CD14-positive monocyte (primary cell): ENCODE measurements around the gene NDUFAF4. TPM values are rescaled to one million over a fixed set of nuclear protein-coding genes. Genes with fewer than 3 reads are reported as not detected.
A peak's percentile ranks its signal among the peaks of the same experiment; 100 is the strongest.

Experiments used
- DNase-seq, 3 donors: peaks; one replicate each; pipeline ENCODE4 v3.0.0-alpha.2; 2011 to 2022
- H2AFZ ChIP-seq: 2 replicates; pipeline ENCODE4 v1.6.0; 2012; ENCODE audit warnings: mild to moderate bottlenecking, low read depth, low read length, inconsistent platforms; ENCODE audit not compliant: insufficient read depth, poor library complexity, severe bottlenecking
- H3K27ac ChIP-seq, 2 donors: 1 replicate in 1 of 2; 2 replicates in 1 of 2; pipeline ENCODE4 v1.5.1; 2012 to 2013; ENCODE audit warnings: low read length in 2 of 2, control low read depth in 1 of 2, inconsistent platforms in 1 of 2, low read depth in 1 of 2, mild to moderate bottlenecking in 1 of 2
- H3K27me3 ChIP-seq, 2 donors: one replicate each; pipeline versions ENCODE4 v1.6.0 to v1.6.1; 2011 to 2013; ENCODE audit warnings: low read length in 2 of 2; ENCODE audit not compliant: control insufficient read depth in 2 of 2, insufficient read depth in 2 of 2
- H3K36me3 ChIP-seq, 2 donors: replicated peaks in 1 of 2; 1 replicate in 1 of 2; 2 replicates in 1 of 2; pipeline versions ENCODE4 v1.5.1 to v1.6.1; 2012 to 2013; ENCODE audit warnings: low read length in 2 of 2, control low read depth in 1 of 2, inconsistent platforms in 1 of 2, mild to moderate bottlenecking in 1 of 2; ENCODE audit not compliant: insufficient read depth in 2 of 2, control insufficient read depth in 1 of 2
- H3K4me1 ChIP-seq, 2 donors: 1 replicate in 1 of 2; 2 replicates in 1 of 2; pipeline versions ENCODE4 v1.5.1 to v1.6.1; 2012 to 2013; ENCODE audit warnings: low read length in 2 of 2, control low read depth in 1 of 2, inconsistent platforms in 1 of 2, mild to moderate bottlenecking in 1 of 2, moderate library complexity in 1 of 2; ENCODE audit not compliant: insufficient read depth in 2 of 2, control insufficient read depth in 1 of 2
- H3K4me2 ChIP-seq: replicated peaks from 2 replicates; pipeline ENCODE3; 2012; ENCODE audit warnings: low read length, moderate library complexity, mild to moderate bottlenecking; ENCODE audit not compliant: poor library complexity, severe bottlenecking; ENCODE audit errors: extremely low read depth
- H3K4me3 ChIP-seq, 3 experiments: fragments of 200-600 bp in 1 of 3; sonication (generic) in 1 of 3; replicated peaks in 1 of 3; 1 replicate in 2 of 3; 2 replicates in 1 of 3; pipeline ENCODE4 v1.5.1; 2011 to 2013; ENCODE audit warnings: low read length in 3 of 3, mild to moderate bottlenecking in 3 of 3, control low read depth in 2 of 3, low read depth in 2 of 3, inconsistent platforms in 1 of 3, moderate library complexity in 1 of 3
- H3K79me2 ChIP-seq: 2 replicates; pipeline ENCODE4 v1.6.0; 2012; ENCODE audit warnings: mild to moderate bottlenecking, control low read depth, inconsistent platforms, low read length, moderate library complexity; ENCODE audit not compliant: insufficient read depth
- H3K9ac ChIP-seq: 2 replicates; pipeline ENCODE4 v1.6.0; 2017; ENCODE audit warnings: low read length, mild to moderate bottlenecking; ENCODE audit not compliant: insufficient read depth, poor library complexity, severe bottlenecking
- H3K9me3 ChIP-seq, 2 donors: replicated peaks in 1 of 2; 1 replicate in 1 of 2; 2 replicates in 1 of 2; pipeline versions ENCODE4 v1.5.1 to v1.6.1; 2012 to 2013; ENCODE audit warnings: low read length in 2 of 2, control low read depth in 1 of 2; ENCODE audit not compliant: control insufficient read depth in 1 of 2, insufficient read depth in 1 of 2
- H4K20me1 ChIP-seq: 2 replicates; pipeline ENCODE4 v1.6.0; 2012; ENCODE audit warnings: mild to moderate bottlenecking, low read length, control low read depth, moderate library complexity; ENCODE audit not compliant: insufficient read depth
- H3K27ac Mint-ChIP-seq, 7 donors: one replicate each; pipeline ENCODE4 v1.8.0; 2020; ENCODE audit warnings: mild to moderate bottlenecking in 7 of 7, mixed read lengths in 7 of 7, moderate library complexity in 6 of 7, inconsistent platforms in 2 of 7
- H3K27me3 Mint-ChIP-seq, 3 donors: one replicate each; pipeline ENCODE4 v1.8.0; 2021 to 2022; ENCODE audit warnings: low read depth in 3 of 3, mild to moderate bottlenecking in 3 of 3, mixed read lengths in 3 of 3, moderate library complexity in 3 of 3, inconsistent platforms in 1 of 3
- H3K36me3 Mint-ChIP-seq, 2 donors: one replicate each; pipeline ENCODE4 v1.8.0; 2020; ENCODE audit warnings: mixed read lengths in 2 of 2, inconsistent platforms in 1 of 2, mild to moderate bottlenecking in 1 of 2
- H3K4me1 Mint-ChIP-seq: one replicate; pipeline ENCODE4 v1.8.0; 2020; ENCODE audit warnings: mild to moderate bottlenecking, mixed read lengths
- H3K4me3 Mint-ChIP-seq, 2 donors: one replicate each; pipeline ENCODE4 v1.8.0; 2020; ENCODE audit warnings: mild to moderate bottlenecking in 2 of 2, mixed read lengths in 2 of 2, moderate library complexity in 1 of 2
- H3K9me3 Mint-ChIP-seq, 7 donors: one replicate each; pipeline ENCODE4 v1.8.0; 2020 to 2022; ENCODE audit warnings: mixed read lengths in 7 of 7, mild to moderate bottlenecking in 6 of 7, moderate library complexity in 6 of 7, inconsistent platforms in 2 of 7
- WGBS: methylation state at CpG from one replicate; pipeline ENCODE4 v1.1.5; 2013; ENCODE audit warnings: missing lambda C conversion rate; ENCODE audit not compliant: insufficient coverage; 5-methylcytosine and 5-hydroxymethylcytosine counted together
- intact Hi-C, 2 donors: fragments of 100-400 bp; cut with micrococcal nuclease; formaldehyde crosslinking; loops; one replicate each; pipeline versions ENCODE4 v1.15.0 to v1.15.1; 2023
- polyA plus RNA-seq, 3 donors: library from polyadenylated mRNA; depleted of rRNA in 1 of 3; unstranded in 2 of 3; stranded (reverse) in 1 of 3; fragments of 300-500 nt in 2 of 3; fragments of >200 nt in 1 of 3; fragmentation: Illumina TruSeq in 2 of 3; gene quantifications; 1 replicate in 2 of 3; 2 replicates in 1 of 3; pipeline ENCODE4 v1.2.3, GENCODE V29; 2012 to 2021
- TF ChIP-seq, protein P1 (sequence below): fragments of 200-600 bp; IDR thresholded peaks from one replicate; pipeline ENCODE4 v1.8.0; 2022; ENCODE audit warnings: antibody characterized with exemption, mild to moderate bottlenecking

NDUFAF4 gene
- polyA plus RNA-seq, 3 donors = 7.6 to 17.5 (median 14.9) TPM

DNA sequence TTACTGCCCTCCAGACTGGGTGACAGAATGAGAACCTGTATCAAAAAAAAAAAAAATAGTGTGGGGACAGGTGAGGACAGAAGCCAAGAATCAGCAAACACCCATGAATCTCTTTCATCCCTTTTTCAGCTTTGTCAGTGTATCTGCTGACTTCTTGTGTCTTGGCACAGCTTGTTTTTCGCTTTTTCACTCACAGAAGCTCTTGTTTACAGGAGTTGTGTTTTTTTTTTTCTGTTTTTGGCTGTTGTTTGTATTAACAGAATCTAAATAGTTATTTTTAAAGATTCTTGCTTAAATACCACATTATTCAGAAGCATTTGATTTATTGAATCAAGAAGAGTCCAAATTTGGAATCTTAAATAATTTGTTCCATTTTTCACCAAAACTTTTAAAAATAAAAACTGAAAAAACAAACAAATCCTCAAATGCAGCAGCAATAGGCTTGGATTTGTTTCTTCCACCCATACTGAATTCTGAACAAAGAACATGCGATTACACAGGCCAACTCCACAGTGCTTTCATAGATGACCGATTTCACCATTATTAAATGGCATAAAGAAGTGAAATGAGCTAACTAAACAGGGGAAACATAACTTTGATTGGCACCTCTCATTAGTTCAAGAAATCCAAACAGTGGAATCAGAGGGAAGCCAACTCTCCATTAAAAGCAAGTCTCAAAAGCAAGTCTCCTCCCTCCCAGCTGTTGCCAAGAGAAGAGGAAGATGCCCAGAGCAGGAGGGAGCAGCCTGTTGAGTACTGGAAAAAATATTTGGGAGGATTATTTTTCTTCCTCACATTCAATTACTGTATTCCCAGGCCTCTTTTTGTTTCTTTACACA lies 33.3 kb downstream of the NDUFAF4 start:
- Histone ChIP-seq H3K36me3 (no peaks in the 10 kb centered on the region), H2AFZ (no peak overlapping the region), H3K4me3 (no peak overlapping the region), H3K79me2 (no peaks in the 10 kb centered on the region), H3K4me2 (no peak overlapping the region), H3K27me3 (peaks cover 0 to 3% of the 10 kb centered on the region in 2 donors), H3K27ac (no peak overlapping the region), H4K20me1 (no peaks in the 10 kb centered on the region), H3K9ac (no peak overlapping the region), H3K9me3 (no peaks in the 10 kb centered on the region), H3K4me1 (no peaks in the 10 kb centered on the region)
- peaks cover 3 to 14% (median 4%) of the 10 kb centered on the region in 7 donors for H3K9me3 Mint-ChIP-seq
- no peak for DNase-seq
- H3K36me3 Mint-ChIP-seq = no peaks in the 10 kb centered on the region
- WGBS = no CpG with 5 or more reads among the region's 3 CpGs
- peak overlapping the region in 1 of 2 donors; percentile 6 for H3K4me3 Mint-ChIP-seq
- peaks cover 2 to 13% (median 12%) of the 10 kb centered on the region in 3 donors for H3K27me3 Mint-ChIP-seq
- no peak overlapping the region for H3K27ac Mint-ChIP-seq
- intact Hi-C loops = no loop called here
- TF ChIP-seq, protein P1, sequence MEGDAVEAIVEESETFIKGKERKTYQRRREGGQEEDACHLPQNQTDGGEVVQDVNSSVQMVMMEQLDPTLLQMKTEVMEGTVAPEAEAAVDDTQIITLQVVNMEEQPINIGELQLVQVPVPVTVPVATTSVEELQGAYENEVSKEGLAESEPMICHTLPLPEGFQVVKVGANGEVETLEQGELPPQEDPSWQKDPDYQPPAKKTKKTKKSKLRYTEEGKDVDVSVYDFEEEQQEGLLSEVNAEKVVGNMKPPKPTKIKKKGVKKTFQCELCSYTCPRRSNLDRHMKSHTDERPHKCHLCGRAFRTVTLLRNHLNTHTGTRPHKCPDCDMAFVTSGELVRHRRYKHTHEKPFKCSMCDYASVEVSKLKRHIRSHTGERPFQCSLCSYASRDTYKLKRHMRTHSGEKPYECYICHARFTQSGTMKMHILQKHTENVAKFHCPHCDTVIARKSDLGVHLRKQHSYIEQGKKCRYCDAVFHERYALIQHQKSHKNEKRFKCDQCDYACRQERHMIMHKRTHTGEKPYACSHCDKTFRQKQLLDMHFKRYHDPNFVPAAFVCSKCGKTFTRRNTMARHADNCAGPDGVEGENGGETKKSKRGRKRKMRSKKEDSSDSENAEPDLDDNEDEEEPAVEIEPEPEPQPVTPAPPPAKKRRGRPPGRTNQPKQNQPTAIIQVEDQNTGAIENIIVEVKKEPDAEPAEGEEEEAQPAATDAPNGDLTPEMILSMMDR = no peak
- H3K4me1 Mint-ChIP-seq = no peaks in the 10 kb centered on the region

- WGBS = no CpG with 5 or more reads among the region's 1 CpG
- H3K27me3 Mint-ChIP-seq = peaks cover 2 to 10% (median 3%) of the 10 kb centered on the region in 3 donors
- DNase-seq = no peak
Measured at GRCh38 chr6:96862560-96862959, 35.1 kb downstream of the NDUFAF4 start.

More at GRCh38 chr6:96862560-96862959, 35.1 kb downstream of the NDUFAF4 start:
- Mint-ChIP-seq H3K4me1 (no peaks in the 10 kb centered on the region), H3K9me3 (peaks cover 3 to 19% (median 9%) of the 10 kb centered on the region in 7 donors), H3K36me3 (no peaks in the 10 kb centered on the region), H3K27ac (no peak overlapping the region), H3K4me3 (no peak overlapping the region)
- Histone ChIP-seq H3K4me2 (no peak overlapping the region), H2AFZ (no peak overlapping the region), H3K27ac (no peak overlapping the region), H3K79me2 (no peaks in the 10 kb centered on the region), H3K9ac (no peak overlapping the region), H3K4me1 (no peaks in the 10 kb centered on the region), H4K20me1 (no peaks in the 10 kb centered on the region), H3K36me3 (no peaks in the 10 kb centered on the region), H3K9me3 (peaks cover 0 to 3% of the 10 kb centered on the region in 2 donors), H3K27me3 (peaks cover 0 to 3% of the 10 kb centered on the region in 2 donors), H3K4me3 (no peak overlapping the region)
- intact Hi-C loops = no loop called here
- TF ChIP-seq, protein P1 = no peak
